NCI-H1694 (cell line): Measurements from ENCODE around the gene PRSS27.
"Not testable (repeated sequence)": the region's sequence is repeated elsewhere in the genome, so short reads cannot be mapped to it uniquely, and the experiment has no call there.

Experiments used
- DNase-seq: peaks from one replicate; lab custom pipeline; 2025; lab: John Stamatoyannopoulos, UW

The PRSS27 gene

DNA sequence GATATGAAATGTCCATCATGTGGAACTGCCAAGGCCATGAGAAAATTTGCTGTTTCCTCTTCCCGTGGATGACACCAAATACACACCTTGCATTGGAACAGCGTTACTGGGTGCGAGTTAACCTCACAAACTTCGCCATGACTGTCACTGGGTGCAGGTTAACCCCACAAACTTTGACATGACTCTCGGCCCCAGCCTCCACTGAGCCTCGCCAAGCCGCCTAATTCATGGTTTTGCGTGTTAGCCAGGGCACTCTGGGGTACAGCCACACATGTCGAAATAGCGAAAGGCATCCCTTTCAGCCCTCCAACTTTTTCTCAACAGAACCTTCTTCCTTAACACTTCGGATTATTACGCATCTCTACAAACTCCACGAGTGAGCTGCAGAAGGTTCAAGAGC lies 48.3 kb downstream of the PRSS27 start:
- DNase-seq = no peak

DNA sequence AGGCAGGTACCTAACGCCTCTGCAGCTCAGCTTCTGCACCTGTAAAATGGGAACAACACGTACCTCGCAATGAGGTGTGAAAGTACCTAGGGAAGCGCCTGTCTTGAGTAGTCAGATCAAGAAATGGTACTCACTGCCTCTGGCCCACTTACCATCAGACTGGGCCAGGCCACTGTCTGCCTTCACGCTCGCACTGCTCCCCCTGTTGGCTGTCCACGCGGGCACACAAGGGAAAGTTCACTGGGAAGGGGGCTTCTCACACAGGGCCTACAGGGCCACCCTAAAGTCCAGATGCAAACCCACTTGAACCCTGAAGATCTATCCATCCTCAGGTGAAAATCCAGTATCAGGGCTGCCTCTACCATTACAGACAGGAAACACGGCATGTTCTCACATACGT lies 48.8 kb downstream of the PRSS27 start:
- not testable (repeated sequence) for DNase-seq

DNA sequence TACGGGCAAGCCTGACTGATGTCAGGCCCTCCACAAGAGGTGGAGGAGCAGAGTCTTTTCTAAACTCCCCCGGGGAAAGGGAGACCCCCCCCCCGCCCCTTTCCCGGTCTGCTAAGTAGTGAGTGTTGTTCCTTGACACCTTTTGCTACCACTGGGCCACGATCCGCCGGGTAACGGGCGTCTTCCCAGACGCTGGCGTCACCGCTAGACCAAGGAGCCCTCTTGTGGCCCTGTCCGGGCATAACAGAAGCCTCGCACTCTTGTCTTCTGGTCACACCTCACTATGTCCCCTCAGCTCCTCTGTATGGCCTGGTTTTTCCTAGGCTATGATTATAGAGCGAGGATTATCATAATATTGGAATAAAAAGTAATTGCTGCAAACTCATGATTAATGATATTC lies 50.0 kb downstream of the PRSS27 start:
- DNase-seq = peak; percentile 2

DNA sequence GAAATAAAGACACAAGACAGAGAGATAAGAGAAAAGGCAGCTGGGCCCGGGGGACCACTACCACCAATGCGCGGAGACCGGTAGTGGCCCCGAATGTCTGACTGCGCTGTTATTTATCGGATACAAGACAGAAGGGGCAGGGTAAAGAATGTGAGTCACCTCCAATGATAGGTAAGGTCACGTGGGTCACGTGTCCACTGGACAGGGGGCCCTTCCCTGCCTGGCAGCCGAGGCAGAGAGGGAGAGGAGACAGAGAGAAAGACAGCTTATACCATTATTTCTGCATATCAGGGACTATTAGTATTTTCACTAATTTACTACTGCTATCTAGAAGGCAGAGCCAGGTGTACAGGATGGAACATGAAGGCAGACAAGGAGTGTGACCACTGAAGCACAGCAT lies 50.4 kb downstream of the PRSS27 start:
- not testable (repeated sequence) for DNase-seq

DNA sequence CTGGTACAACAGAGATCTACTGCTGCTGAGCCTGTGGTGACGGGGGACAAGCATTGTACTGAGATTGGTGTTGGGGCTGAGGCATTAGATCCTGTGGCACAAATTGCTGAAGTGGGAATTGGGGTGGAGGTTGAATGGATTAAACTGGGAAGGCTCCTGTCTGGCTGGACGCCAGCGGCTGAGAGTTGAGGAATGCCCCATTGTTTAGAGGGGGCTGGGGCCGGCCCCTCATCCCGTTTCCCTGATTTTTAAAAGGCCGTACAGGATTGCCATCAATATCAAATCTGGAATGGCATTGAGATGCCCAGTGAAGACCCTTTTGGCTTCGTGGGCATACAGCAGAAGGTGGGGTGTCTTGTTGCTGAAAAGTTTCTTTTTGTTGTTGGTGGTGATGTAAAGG lies 53.4 kb downstream of the PRSS27 start:
- not testable (repeated sequence) for DNase-seq

DNA sequence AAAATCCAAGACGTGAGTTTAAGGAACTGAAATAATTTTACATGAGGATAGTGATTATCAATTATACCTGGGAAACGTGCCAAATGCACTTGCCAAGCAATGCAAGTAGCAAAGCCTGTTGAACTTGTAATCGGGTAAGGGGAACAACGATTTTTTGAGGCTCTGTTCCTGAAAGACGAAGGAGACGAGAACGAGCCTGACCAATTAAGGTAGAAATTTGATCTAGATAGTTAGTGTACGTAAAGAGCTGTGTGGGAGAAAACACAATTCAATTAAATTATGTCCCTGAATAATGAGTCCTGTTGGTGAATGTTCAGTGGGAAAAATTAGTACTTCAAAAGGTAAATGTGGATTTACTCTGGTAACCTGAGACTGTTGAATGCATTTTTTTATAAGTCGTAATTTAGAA lies 55.4 kb downstream of the PRSS27 start:
- DNase-seq = no peak

DNA sequence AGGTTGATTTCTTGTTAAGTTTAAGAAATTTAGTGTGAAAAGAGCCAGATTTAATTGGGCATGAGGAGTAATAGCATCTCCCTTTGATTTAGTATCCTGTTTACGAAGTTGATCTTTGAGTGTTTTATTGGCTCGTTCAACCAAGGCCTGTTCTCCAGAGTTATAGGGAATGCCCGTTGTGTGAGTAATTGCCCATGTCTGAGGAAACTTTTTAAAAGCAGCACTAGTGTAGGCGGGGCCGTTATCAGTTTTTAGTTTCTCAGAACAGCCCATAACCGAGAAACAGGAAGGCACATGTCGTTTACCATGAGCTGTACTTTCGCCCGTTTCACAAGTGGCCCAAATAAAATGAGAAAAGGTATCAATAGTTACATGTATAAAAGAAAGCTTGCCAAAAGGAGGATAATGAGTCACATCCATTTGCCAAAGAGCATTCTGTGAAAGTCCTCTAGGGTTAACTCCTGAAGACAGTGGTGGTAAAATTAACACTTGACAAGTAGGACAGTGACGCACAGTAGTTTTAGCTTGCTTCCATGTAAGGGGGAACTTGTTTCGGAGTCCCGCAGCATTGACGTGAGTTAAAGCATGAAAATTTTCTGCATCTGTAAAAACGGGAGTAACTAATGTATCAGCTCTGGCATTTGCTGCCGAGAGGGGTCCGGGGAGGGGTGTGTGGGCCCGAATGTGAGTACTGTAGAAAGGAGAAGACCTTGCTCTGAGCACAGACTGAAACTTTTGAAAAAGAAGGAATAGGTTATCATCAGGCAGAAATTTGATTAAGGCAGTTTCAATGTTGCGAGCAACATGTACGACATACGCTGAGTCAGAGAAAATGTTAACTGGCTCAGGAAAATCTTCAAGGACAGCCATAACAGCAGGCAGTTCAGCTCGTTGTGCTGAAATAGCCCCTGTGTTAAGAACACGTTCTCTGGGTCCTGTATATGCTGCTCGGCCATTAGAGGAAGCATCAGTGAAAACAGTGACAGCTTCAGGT lies 56.2 kb downstream of the PRSS27 start:
- DNase-seq = no peak
